A673 (cell line): ENCODE results near the gene ATF5. TPM values are rescaled to one million over a fixed set of nuclear protein-coding genes. Genes with fewer than 3 reads are reported as not detected.
A peak's percentile ranks its signal among the peaks of the same experiment; 100 is the strongest.

ENCODE experiments used
- BruUV-seq: library from RNA; stranded (reverse); fragments of 400-500 nt; replicated peaks from 2 replicates; lab custom pipeline; 2021; lab: Mats Ljungman, UMichigan
- CTCF ChIA-PET: fragments of 300-600 bp; sonication (Branson Sonifier 250); formaldehyde crosslinking; loops from one replicate; lab custom pipeline; 2022; ENCODE audit warnings: antibody characterized with exemption; lab: Charles Lee
- POLR2A ChIA-PET: fragments of 300-600 bp; sonication (Branson Sonifier 250); formaldehyde crosslinking; loops from one replicate; lab custom pipeline; 2022; ENCODE audit warnings: antibody characterized with exemption; ENCODE audit not compliant: low non-redundant PET; lab: Charles Lee
- DNase-seq: peaks from one replicate; pipeline ENCODE4 v3.0.0-alpha.2; 2015; ENCODE audit warnings: low spot score
- H3K27ac ChIP-seq: fragments of 200-600 bp; sonication (generic); 2 replicates; pipeline ENCODE4 v1.5.1; 2016; ENCODE audit warnings: mixed run types, low read depth, mild to moderate bottlenecking, mixed read lengths, antibody characterized with exemption, low read length; ENCODE audit not compliant: poor library complexity, severe bottlenecking
- H3K27me3 ChIP-seq: fragments of 200-600 bp; sonication (generic); replicated peaks from 2 replicates; pipeline ENCODE4 v1.6.1; 2017; ENCODE audit warnings: mixed run types, low read depth, mild to moderate bottlenecking, mixed read lengths, antibody characterized with exemption, low read length; ENCODE audit not compliant: insufficient read depth, poor library complexity
- H3K36me3 ChIP-seq: fragments of 200-600 bp; sonication (generic); 2 replicates; pipeline ENCODE4 v1.6.1; 2016; ENCODE audit warnings: mixed run types, mild to moderate bottlenecking, mixed read lengths, antibody characterized with exemption, low read length; ENCODE audit not compliant: insufficient read depth, poor library complexity, severe bottlenecking
- H3K4me1 ChIP-seq: fragments of 200-600 bp; sonication (generic); 2 replicates; pipeline ENCODE4 v1.6.1; 2017; ENCODE audit warnings: mixed run types, mild to moderate bottlenecking, mixed read lengths, antibody characterized with exemption, low read length; ENCODE audit not compliant: insufficient read depth, poor library complexity, severe bottlenecking
- H3K4me3 ChIP-seq: fragments of 200-600 bp; sonication (generic); 2 replicates; pipeline ENCODE4 v1.5.1; 2016; ENCODE audit warnings: low read depth, mixed run types, mild to moderate bottlenecking, mixed read lengths, low read length; ENCODE audit not compliant: poor library complexity, severe bottlenecking
- H3K9me3 ChIP-seq: fragments of 200-600 bp; sonication (generic); 2 replicates; pipeline ENCODE4 v1.6.1; 2016; ENCODE audit warnings: mixed run types, low read depth, mild to moderate bottlenecking, mixed read lengths, antibody characterized with exemption, low read length; ENCODE audit not compliant: poor library complexity, severe bottlenecking
- CTCF ChIP-seq: fragments of 300-800, 200-600 bp; sonication (generic); conservative IDR thresholded peaks from 2 replicates; pipeline ENCODE4 v1.5.1; 2017; ENCODE audit warnings: low read depth, mild to moderate bottlenecking, antibody characterized with exemption, low read length, moderate library complexity, mixed read lengths
- EZH2 ChIP-seq: fragments of 200-600 bp; sonication (generic); IDR thresholded peaks from 2 replicates; pipeline ENCODE4 v1.6.1; 2017; ENCODE audit warnings: borderline replicate concordance, low read depth, mild to moderate bottlenecking, mixed read lengths, antibody characterized with exemption, low read length; ENCODE audit not compliant: poor library complexity, severe bottlenecking
- intact Hi-C: fragments of 100-400 bp; cut with micrococcal nuclease; formaldehyde crosslinking; loops from one replicate; pipeline ENCODE4 v1.10.0; 2022; ENCODE audit not compliant: unreplicated experiment
- total RNA-seq: library from RNA; stranded (reverse); gene quantifications from 2 replicates; pipeline ENCODE4 v1.2.3, GENCODE V29; 2021

The ATF5 gene
- total RNA-seq, 1 experiment from 2014 or later = 302 TPM

GRCh38 chr19:49921871-49922795 is 6.9 kb upstream of the ATF5 start:
- TF ChIP-seq CTCF (no peak), EZH2 (no peak)
- ChIA-PET POLR2A (interaction anchor here (0.6 kb wide), 1 partner anchor 14 kb away, joined by 4 read pairs; no protein-coding TSS in a partner anchor), CTCF (no interaction called here)
- Histone ChIP-seq H3K27me3 (no peaks in the 10 kb centered on the region), H3K27ac (peak overlapping the region; percentile 94), H3K9me3 (no peaks in the 10 kb centered on the region), H3K4me1 (peaks cover 25% of the 10 kb centered on the region), H3K4me3 (no peak overlapping the region), H3K36me3 (peaks cover 37% of the 10 kb centered on the region)
- no peak for DNase-seq
- BruUV-seq = no TSS peak
- intact Hi-C loops = loop anchor here (10.0 kb wide), 1 partner anchor 157 kb away; the partner anchor contains the start of genes AP2A1 and TSKS

- Histone ChIP-seq H3K9me3 (no peaks in the 10 kb centered on the region), H3K36me3 (peaks cover 42% of the 10 kb centered on the region), H3K27ac (peak overlapping the region; percentile 94), H3K27me3 (no peaks in the 10 kb centered on the region), H3K4me1 (peaks cover 35% of the 10 kb centered on the region), H3K4me3 (peak overlapping the region; percentile 25)
- ChIA-PET POLR2A (no interaction called here), CTCF (no interaction called here)
- intact Hi-C loops = loop anchor here (10.0 kb wide), 1 partner anchor 159 kb away; the partner anchor contains the start of genes AP2A1 and TSKS
- no peak for DNase-seq
- BruUV-seq = no TSS peak
- TF ChIP-seq CTCF (no peak), EZH2 (no peak)
These were observed 5.7 kb upstream of the ATF5 start for GRCh38 chr19:49923055-49924003.
